ENCODE results near the gene FBXL16. TPM values are rescaled to one million over a fixed set of nuclear protein-coding genes. Genes with fewer than 3 reads are reported as not detected.

Gene FBXL16
- total and polyA plus RNA-seq, 2 experiments from 2014 or later, result 8.9 to 12.6 TPM

- H3K27ac Mint-ChIP-seq, result no peak overlapping the region
- DNase-seq (ENCODE audit: low spot score), result no peak
- no peaks in the 10 kb centered on the region for H3K36me3 ChIP-seq (ENCODE audit: insufficient read depth)
- no peak for ATAC-seq
- 0 out of 2 replicates have a peak, but pooled peaks cover 6% of the 10 kb centered on the region for H3F3A ChIP-seq (replicated peaks; ENCODE audit: low read depth)
- H3K36me3 Mint-ChIP-seq (ENCODE audit: low read depth), result no peaks in the 10 kb centered on the region
- no peak overlapping the region for H3K27ac ChIP-seq (ENCODE audit: low read depth)
- no peak for TF ChIP-seq REST (IDR thresholded peaks at IDR 0.05; ENCODE audit: unreplicated experiment)
- no peak for TF ChIP-seq EZH2phosphoT487 (IDR thresholded peaks at IDR 0.05; ENCODE audit: unreplicated experiment)
- TF ChIP-seq ETS1 (IDR thresholded peaks at IDR 0.05), result no peak
- no peak for TF ChIP-seq NANOG (IDR thresholded peaks at IDR 0.05; ENCODE audit: borderline replicate concordance)
- TF ChIP-seq ZNF331 (CRISPR knock-in tag; IDR thresholded peaks at IDR 0.05; ENCODE audit: low read depth), result no peak
- TF ChIP-seq CTCF (conservative IDR thresholded peaks at IDR 0.05; ENCODE audit: low read depth in 2 of 2), result no peak
- no peak for TF ChIP-seq STAT1 (IDR thresholded peaks at IDR 0.05; ENCODE audit: unreplicated experiment)
- no peak for TF ChIP-seq JUNB (IDR thresholded peaks at IDR 0.05; ENCODE audit: unreplicated experiment)
- TF ChIP-seq POLR2AphosphoS5 (IDR thresholded peaks at IDR 0.05; ENCODE audit: low read depth), result no peak
- TF ChIP-seq CREB1 (CRISPR knock-in tag; IDR thresholded peaks at IDR 0.05; ENCODE audit: low read depth), result no peak
- TF ChIP-seq, protein P1, sequence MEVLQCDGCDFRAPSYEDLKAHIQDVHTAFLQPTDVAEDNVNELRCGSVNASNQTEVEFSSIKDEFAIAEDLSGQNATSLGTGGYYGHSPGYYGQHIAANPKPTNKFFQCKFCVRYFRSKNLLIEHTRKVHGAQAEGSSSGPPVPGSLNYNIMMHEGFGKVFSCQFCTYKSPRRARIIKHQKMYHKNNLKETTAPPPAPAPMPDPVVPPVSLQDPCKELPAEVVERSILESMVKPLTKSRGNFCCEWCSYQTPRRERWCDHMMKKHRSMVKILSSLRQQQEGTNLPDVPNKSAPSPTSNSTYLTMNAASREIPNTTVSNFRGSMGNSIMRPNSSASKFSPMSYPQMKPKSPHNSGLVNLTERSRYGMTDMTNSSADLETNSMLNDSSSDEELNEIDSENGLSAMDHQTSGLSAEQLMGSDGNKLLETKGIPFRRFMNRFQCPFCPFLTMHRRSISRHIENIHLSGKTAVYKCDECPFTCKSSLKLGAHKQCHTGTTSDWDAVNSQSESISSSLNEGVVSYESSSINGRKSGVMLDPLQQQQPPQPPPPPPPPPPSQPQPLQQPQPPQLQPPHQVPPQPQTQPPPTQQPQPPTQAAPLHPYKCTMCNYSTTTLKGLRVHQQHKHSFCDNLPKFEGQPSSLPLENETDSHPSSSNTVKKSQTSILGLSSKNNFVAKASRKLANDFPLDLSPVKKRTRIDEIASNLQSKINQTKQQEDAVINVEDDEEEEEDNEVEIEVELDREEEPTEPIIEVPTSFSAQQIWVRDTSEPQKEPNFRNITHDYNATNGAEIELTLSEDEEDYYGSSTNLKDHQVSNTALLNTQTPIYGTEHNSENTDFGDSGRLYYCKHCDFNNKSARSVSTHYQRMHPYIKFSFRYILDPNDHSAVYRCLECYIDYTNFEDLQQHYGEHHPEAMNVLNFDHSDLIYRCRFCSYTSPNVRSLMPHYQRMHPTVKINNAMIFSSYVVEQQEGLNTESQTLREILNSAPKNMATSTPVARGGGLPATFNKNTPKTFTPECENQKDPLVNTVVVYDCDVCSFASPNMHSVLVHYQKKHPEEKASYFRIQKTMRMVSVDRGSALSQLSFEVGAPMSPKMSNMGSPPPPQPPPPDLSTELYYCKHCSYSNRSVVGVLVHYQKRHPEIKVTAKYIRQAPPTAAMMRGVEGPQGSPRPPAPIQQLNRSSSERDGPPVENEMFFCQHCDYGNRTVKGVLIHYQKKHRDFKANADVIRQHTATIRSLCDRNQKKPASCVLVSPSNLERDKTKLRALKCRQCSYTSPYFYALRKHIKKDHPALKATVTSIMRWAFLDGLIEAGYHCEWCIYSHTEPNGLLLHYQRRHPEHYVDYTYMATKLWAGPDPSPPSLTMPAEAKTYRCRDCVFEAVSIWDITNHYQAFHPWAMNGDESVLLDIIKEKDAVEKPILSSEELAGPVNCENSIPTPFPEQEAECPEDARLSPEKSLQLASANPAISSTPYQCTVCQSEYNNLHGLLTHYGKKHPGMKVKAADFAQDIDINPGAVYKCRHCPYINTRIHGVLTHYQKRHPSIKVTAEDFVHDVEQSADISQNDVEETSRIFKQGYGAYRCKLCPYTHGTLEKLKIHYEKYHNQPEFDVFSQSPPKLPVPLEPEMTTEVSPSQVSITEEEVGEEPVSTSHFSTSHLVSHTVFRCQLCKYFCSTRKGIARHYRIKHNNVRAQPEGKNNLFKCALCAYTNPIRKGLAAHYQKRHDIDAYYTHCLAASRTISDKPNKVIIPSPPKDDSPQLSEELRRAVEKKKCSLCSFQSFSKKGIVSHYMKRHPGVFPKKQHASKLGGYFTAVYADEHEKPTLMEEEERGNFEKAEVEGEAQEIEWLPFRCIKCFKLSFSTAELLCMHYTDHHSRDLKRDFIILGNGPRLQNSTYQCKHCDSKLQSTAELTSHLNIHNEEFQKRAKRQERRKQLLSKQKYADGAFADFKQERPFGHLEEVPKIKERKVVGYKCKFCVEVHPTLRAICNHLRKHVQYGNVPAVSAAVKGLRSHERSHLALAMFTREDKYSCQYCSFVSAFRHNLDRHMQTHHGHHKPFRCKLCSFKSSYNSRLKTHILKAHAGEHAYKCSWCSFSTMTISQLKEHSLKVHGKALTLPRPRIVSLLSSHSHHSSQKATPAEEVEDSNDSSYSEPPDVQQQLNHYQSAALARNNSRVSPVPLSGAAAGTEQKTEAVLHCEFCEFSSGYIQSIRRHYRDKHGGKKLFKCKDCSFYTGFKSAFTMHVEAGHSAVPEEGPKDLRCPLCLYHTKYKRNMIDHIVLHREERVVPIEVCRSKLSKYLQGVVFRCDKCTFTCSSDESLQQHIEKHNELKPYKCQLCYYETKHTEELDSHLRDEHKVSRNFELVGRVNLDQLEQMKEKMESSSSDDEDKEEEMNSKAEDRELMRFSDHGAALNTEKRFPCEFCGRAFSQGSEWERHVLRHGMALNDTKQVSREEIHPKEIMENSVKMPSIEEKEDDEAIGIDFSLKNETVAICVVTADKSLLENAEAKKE (CRISPR knock-in tag; IDR thresholded peaks at IDR 0.05), result no peak
- no peak for TF ChIP-seq EZH2 (IDR thresholded peaks at IDR 0.05; ENCODE audit: low read depth, unreplicated experiment)
- no peak for TF ChIP-seq ZNF114 (CRISPR knock-in tag; IDR thresholded peaks at IDR 0.05)
- H3K4me2 ChIP-seq, result no peak overlapping the region
- peaks cover 93% of the 10 kb centered on the region for H3K27me3 ChIP-seq (ENCODE audit: insufficient read depth)
- H3K9me2 ChIP-seq (ENCODE audit: insufficient read depth), result no peaks in the 10 kb centered on the region
- no peaks in the 10 kb centered on the region; the same call in 1 of the 2 replicates for H4K20me1 ChIP-seq (replicated peaks; ENCODE audit: insufficient read depth)
- no peak overlapping the region for H3K4me3 Mint-ChIP-seq
- no peaks in the 10 kb centered on the region; the same call in 2 of the 3 replicates for H3K9me3 Mint-ChIP-seq
- H2AFZ ChIP-seq, result no peak overlapping the region
- H3K4me3 ChIP-seq, result no peak overlapping the region
- no peaks in the 10 kb centered on the region for H3K4me1 Mint-ChIP-seq
- H3K79me2 ChIP-seq (replicated peaks; ENCODE audit: insufficient read depth), result no peaks in the 10 kb centered on the region
- no peaks in the 10 kb centered on the region for H3K4me1 ChIP-seq (ENCODE audit: insufficient read depth)
- H3K27me3 Mint-ChIP-seq (ENCODE audit: insufficient read depth, low read depth, poor library complexity), result peaks cover 76% of the 10 kb centered on the region
Measured at GRCh38 chr16:703406-703805, 2.2 kb downstream of the FBXL16 start.

All from GM23338 (cell line).